GM18526 (cell line): Measurements from ENCODE around the gene UNC45B.
A peak's percentile ranks its signal among the peaks of the same experiment; 100 is the strongest.

ENCODE experiments used
- POLR2A ChIP-seq: IDR thresholded peaks from 3 replicates; pipeline ENCODE4 v1.6.1; 2011; ENCODE audit not compliant: insufficient read length; ENCODE audit errors: extremely low read depth

Gene UNC45B

GRCh38 chr17:35147375-35147905 lies at the start of gene UNC45B:
UNC45B (plus strand) TSS chr17:35147817; CDS start chr17:35148264, 447 bp downstream.
- no peak for TF ChIP-seq POLR2A

GRCh38 chr17:35099908-35100307 lies 47.7 kb upstream of the UNC45B start:
- no peak for TF ChIP-seq POLR2A

- no peak for TF ChIP-seq POLR2A
These were observed 46.6 kb upstream of the UNC45B start for GRCh38 chr17:35101036-35101435.

- no peak for TF ChIP-seq POLR2A
These were observed 45.9 kb upstream of the UNC45B start for GRCh38 chr17:35101725-35102124.

- TF ChIP-seq POLR2A: no peak
These were observed 44.3 kb upstream of the UNC45B start for GRCh38 chr17:35103271-35103670.

- no peak for TF ChIP-seq POLR2A
These were observed 42.7 kb upstream of the UNC45B start for GRCh38 chr17:35104844-35105450.

- no peak for TF ChIP-seq POLR2A
These were observed 30.8 kb upstream of the UNC45B start for GRCh38 chr17:35116845-35117244.

- no peak for TF ChIP-seq POLR2A
These were observed 29.6 kb upstream of the UNC45B start for GRCh38 chr17:35117984-35118383.

- TF ChIP-seq POLR2A: peak; percentile 53
These were observed 28.0 kb upstream of the UNC45B start, which contains the start of gene RAD51D for GRCh38 chr17:35119370-35120165. RAD51D (minus strand) TSS chr17:35119860; CDS start chr17:35119613, 247 bp downstream.

GRCh38 chr17:35121315-35121714 lies 26.3 kb upstream of the UNC45B start, which contains the start of gene FNDC8:
FNDC8 (plus strand) TSS chr17:35121615; CDS start chr17:35121694, 79 bp downstream.
- TF ChIP-seq POLR2A: no peak

GRCh38 chr17:35127751-35128514 lies 19.7 kb upstream of the UNC45B start:
- no peak for TF ChIP-seq POLR2A

- TF ChIP-seq POLR2A: no peak
These were observed 18.3 kb upstream of the UNC45B start for GRCh38 chr17:35129154-35129972.

GRCh38 chr17:35129973-35130351 lies 17.7 kb upstream of the UNC45B start:
- no peak for TF ChIP-seq POLR2A

- no peak for TF ChIP-seq POLR2A
These were observed 17.2 kb upstream of the UNC45B start for GRCh38 chr17:35130392-35130791.

GRCh38 chr17:35132099-35132498 lies 15.5 kb upstream of the UNC45B start:
- no peak for TF ChIP-seq POLR2A
